Measurements from ENCODE around the gene FIP1L1.

FIP1L1 gene

DNA sequence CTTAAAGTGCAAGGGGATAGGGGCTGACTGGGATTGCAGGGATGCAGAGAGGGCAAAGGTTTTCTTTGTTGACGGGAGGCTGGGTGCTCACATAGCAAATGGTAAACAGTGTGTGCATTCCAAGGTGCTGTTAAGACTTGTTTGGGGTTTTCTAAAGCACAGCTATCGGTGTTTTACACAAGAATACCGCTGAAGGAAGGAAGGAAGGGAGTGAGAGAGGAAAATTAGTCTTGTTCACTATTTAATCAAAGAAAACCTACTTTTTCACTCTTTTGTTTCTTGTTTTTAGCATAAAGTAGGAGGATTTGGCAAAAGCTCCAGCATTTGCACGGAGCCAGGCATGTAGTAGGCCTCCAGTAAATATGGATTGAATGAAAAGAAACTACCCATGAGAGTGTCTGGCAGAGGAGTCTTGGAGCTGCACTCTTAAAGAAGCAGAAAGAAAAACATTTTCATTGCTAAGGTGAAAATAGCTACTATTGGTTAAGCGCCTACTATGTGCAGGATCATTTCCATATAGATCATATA lies 99.7 kb downstream of the FIP1L1 start:
- DNase-seq, result no peak

DNA sequence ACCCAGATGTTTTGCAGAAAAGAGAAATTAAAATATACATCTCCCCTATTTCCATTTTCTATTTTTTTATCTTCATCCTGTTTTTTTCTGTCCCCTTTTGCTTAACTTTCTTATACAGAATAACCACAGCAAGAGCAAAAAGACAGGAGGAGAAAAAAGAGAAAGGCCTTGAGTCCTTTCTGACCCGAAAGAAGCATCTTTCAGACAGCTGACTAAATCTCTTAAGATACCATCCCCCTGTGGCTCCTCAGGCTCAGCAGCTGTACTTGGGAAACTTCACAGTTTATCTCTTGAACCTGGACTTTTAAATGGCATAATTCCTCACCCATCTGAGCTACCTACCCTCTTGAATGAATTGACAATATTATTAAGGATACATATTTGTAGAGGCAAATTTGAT lies 100.2 kb downstream of the FIP1L1 start:
- DNase-seq, result peak; percentile 27

- DNase-seq, result peak; percentile 94
Observed at GRCh38 chr4:53478671-53479456, 101.4 kb downstream of the FIP1L1 start.

GRCh38 chr4:53479736-53480525 lies 102.5 kb downstream of the FIP1L1 start:
- DNase-seq, result peak; percentile 87

- DNase-seq, result peak; percentile 32
Observed at GRCh38 chr4:53480909-53481308, 103.5 kb downstream of the FIP1L1 start.

DNA sequence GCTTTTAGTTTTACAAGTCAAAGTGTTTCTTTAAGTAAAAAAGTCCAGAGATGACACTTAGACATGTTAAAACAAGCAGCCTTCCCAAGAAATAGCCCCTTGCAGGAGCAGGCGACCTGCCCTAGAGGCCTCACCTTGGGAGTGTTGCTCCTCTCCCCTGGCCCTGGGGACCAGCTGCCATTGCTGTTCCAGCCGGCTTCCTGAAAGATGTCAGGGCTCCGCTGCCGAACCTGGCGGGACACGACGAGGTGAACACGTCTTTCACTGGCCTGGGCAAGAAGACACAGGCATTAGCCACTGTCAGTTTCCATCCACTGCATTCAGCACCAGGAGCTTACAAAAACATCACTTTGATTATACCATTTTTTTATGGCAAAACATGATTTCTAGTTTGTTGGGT lies 104.1 kb downstream of the FIP1L1 start:
- DNase-seq, result no peak

GRCh38 chr4:53483250-53483649 lies 105.8 kb downstream of the FIP1L1 start:
- no peak for DNase-seq

GRCh38 chr4:53484911-53485657 lies 107.6 kb downstream of the FIP1L1 start:
- peak; percentile 12 for DNase-seq

GRCh38 chr4:53485658-53486040 lies 108.2 kb downstream of the FIP1L1 start:
- DNase-seq, result no peak

GRCh38 chr4:53487766-53488165 lies 110.3 kb downstream of the FIP1L1 start:
- no peak for DNase-seq

- peak; percentile 63 for DNase-seq
Observed at GRCh38 chr4:53489279-53489889, 111.9 kb downstream of the FIP1L1 start.

GRCh38 chr4:53490161-53490956 lies 112.9 kb downstream of the FIP1L1 start:
- DNase-seq, result peak; percentile 94

DNA sequence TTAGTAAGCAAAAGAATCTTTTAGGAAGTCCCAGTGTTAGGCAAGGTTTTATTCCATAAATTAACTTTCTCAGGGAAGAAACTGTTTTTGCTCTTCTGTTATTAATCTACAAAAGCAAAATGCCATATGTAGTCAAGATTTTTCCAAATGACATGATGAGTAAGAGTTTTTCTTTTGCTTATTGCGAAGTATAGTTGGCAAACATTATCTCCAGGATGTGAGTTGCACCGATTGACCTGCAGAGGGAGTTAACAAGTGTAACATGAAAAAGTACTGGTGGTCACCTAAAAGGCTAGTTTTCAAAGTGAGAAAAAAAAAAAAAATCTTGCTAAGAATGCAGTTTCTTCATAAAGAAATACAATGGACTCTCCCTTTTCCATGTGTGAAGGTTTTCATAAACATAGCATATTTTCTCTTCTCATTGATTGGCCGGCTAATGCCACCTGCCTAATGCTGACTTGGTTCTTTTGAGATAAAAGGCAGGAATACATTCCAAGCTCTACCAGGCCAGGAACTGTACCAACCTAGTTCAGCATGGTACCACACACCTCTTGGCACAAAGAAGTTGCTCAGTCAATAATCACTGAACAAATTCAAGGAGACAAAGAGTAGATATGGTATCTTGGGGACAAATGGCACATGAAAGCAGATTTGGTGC lies 113.7 kb downstream of the FIP1L1 start:
- DNase-seq, result peak; percentile 93

- DNase-seq, result no peak
Observed at GRCh38 chr4:53494851-53495250, 117.4 kb downstream of the FIP1L1 start.

- peak; percentile 22 for DNase-seq
Observed at GRCh38 chr4:53497487-53498244, 120.2 kb downstream of the FIP1L1 start.

GRCh38 chr4:53498706-53499105 lies 121.3 kb downstream of the FIP1L1 start:
- no peak for DNase-seq

- DNase-seq, result no peak
Observed at GRCh38 chr4:53499791-53500190, 122.3 kb downstream of the FIP1L1 start.

- no peak for DNase-seq
Observed at GRCh38 chr4:53500546-53500945, 123.1 kb downstream of the FIP1L1 start.

- no peak for DNase-seq
Observed at GRCh38 chr4:53501561-53501960, 124.1 kb downstream of the FIP1L1 start.

DNA sequence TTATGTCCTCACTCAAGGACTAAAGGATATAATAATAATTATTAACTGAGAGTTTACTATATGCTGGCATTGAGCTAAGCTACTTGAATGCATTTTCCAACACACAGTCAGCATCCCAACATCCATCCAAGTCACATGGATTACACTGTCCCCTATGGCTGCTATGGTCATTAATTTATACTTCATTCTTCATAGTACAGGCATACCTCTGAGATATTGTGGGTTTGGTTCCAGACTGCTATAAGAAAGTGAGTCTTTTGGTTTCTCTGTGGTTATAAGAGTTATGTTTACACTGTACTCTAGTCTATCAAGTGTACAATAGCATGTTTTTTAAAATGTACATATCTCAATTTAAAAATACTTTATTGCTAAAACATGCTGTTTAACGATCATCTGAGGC lies 124.7 kb downstream of the FIP1L1 start:
- DNase-seq, result peak; percentile 70

GRCh38 chr4:53505947-53506346 lies 128.5 kb downstream of the FIP1L1 start:
- DNase-seq, result no peak

Measured in fibroblast of upper back skin (primary cell).